GM18861 (cell line): ENCODE measurements around the gene PSMA4.
"Not testable (repeated sequence)": the region's sequence is repeated elsewhere in the genome, so short reads cannot be mapped to it uniquely, and the experiment has no call there.

ENCODE experiments used
- ATAC-seq: cut with Tn5 transposase; IDR thresholded peaks from one replicate; pipeline ENCODE4 v1.9.1; 2021; ENCODE audit not compliant: unreplicated experiment

PSMA4 gene

DNA sequence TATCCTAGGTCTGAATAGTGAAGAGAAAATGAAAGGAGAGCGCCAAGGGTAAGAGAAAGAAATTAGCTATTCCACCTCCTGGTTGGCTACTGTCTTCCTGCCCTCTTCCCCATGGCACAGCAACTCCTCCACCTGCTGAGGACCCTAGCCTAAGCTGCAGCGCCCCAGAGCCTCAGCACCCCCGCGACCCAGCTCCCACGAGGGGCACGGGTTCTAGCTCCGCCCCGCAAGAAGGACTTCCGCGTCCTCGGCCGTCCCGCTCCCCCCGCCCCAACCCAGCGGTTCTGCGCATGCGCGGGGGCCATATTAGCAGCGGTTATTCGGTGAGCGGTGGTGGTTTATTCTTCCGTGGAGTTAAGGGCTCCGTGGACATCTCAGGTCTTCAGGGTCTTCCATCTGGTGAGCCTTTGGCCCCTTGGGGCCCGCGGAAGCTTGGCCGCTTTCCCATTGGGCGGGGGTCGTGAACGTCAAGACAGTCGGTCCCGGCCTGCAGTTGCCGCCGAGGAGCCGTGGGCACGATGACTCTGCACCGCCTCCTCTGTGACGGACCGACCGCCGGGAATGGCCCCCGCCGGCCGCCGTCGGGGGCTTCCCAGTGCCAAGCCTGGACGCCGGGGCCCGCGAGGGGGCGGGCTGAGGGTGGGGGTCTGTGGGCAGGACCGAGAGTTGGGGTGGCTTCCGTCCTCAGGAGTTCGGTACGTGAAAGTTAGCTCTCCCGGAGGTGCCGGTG, at the start of gene PSMA4:
TSS of gene PSMA4 (plus strand) at position 304 of the 730 bp plus-strand sequence. CDS start 1,484 bp downstream, outside the sequence.
- ATAC-seq = peak; percentile 70

DNA sequence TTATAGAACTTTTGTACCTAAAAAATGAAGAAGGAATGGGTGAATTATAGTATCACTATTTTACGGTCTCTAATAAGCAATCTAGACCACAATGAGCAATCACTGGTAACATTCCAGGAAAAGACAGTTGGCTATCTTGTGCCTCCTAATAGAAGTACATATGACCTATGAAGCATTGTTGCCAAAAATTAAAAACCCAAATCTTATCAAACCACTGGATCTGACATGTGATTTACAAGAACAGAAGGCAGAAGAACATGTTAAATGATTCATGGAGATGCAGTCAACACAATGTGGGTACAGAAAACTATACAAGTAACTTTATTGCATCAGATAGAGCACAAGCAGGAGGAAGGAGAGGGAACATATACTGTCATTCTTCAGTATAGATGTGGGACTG, 47.4 kb upstream of the PSMA4 start:
- no peak for ATAC-seq

DNA sequence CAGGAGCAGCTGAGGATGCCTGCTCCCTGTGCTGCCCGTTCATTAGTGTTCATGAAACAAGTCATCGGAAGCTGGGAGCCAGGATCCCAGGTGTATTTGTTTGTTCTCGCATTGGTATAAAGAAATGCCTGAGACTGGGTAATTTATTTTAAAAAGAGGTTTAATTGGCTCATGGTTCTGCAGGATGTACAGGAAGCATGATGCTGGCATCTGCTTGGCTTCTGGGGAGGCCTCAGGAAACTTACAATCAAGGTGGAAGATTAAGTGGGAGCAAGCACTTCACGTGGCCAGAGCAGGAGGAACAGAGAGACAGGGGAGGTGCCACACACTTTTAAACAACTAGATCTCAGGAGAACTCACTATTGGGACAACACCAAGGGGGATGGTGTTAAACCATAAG, 38.4 kb upstream of the PSMA4 start:
- no peak for ATAC-seq

DNA sequence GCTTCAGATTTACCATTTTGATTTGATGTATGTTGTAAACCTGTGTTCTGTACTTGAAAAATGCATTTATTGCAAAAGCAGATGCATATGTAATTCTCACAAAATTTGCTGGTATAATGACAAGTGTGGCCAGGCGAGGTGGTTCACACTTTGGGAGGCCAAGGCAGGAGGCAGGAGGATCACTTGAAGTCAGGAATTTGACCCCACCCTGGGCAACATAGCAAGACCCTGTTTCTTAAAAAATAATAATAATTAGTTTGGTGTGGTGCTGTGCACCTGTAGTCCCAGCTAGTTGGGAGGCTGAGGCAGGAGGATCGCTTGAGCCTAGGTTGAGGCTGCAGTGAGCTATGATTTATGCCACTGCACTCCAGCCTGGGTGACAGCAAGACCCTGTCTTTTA, 37.6 kb upstream of the PSMA4 start:
- no peak for ATAC-seq

DNA sequence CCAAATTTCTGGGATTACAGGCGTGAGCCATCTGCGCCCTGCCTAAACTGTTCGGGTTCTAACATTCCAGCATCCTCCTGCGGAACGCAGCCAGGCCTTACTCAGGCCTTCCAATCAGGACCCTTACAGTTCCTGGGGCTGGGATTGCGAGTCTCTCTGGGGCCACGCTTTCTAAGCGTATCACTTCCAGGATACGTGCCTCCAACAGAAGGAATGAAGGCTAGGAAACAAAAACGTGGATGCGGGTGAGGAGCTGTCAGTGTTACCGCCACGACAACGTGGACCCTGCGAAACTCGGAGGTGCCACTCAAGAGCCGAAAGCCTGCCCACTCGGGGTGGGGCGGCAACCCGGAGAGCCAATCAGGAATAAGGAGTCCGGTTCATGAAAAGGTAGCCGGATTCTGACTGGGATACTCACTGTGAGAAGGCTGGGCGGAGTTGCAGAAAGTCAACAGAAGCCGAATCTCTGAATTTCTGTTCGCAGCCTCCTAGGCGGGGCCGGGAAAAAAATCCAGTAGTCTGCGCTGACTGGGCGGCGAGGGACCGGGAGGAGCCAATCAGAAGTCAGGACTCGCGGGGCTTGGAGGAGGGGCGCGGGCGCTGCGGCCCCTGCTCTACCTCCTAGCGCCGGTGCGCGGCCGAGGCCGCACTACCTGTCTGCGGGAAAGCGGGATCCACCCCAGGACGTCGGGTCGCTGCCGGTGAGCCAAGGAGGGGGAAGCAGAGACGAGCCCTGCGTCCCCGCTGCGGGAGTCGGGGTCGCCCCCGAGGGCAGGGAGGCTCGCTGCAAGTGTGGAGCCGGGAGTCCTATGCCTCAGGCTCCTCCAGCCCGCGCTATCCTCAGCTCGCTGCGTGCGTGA, 33.0 kb upstream of the PSMA4 start, which contains the start of gene HYKK:
TSS of gene HYKK (plus strand) at position 607 of the 860 bp plus-strand sequence. CDS start 5,512 bp downstream, outside the sequence.
- ATAC-seq = peak; percentile 76

DNA sequence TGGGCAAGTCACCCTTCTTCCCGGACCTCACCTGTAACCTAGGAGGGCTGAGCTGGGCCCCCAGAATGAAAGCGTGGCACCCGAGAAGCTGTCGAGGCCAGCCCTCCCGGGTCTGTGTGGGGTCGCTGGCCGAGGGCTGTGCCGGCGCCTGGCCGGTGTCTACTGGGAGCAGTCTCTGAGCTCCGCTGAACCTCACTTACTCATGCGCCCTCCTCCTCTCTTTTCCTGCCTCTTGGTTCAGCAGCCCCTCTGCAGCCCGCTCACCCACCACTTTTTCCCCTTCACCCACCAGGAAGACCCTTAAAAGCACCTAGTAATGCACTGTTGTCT, 32.4 kb upstream of the PSMA4 start:
- no peak for ATAC-seq

DNA sequence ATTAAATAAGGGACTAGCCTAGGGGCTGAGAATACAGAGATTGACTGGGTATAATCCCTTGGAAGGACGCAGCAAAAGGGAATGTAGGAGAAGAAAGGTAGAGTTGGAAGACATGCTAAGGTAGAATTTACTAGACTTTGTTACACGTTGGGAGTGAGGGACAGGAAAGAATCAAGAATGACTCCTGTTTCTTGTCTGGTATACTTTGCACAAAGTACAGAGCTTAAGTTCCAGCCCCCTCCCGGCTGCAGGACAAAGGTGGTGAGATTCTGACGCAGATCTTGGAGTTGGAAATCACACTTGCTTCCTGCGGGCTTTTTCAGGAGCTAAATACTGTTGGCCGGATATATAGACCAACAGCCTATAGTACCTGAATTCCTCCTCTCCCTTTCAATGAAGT, 32.0 kb upstream of the PSMA4 start:
- no peak for ATAC-seq

DNA sequence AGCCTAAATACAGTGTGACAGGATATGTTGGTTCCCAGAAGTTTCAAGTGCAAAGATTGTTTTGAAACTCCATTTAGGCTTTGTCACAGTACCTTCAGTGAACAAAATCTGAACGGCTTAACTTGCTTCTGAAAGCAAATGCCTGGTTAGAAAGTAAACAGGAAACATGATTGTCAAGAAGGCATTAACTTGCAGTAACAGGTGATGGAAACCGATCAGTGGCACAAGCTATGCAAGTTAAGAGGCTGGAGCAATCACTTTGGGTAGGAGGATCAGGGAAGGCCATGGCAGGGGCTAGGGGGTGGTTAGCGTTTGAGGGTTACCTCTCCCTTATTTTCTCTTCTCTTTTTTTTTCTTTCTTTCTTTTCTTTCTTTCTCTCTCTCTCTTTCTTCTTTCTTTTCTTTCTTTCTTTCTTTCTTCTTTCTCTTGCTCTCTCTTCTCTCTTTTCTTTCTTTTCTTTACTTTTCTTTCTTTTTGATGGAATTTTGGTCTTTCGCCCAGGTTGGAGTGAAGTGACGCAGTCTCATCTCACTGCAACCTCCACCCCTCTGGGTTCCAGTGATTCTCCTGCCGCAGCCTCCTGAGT, 30.4 kb upstream of the PSMA4 start:
- no peak for ATAC-seq

DNA sequence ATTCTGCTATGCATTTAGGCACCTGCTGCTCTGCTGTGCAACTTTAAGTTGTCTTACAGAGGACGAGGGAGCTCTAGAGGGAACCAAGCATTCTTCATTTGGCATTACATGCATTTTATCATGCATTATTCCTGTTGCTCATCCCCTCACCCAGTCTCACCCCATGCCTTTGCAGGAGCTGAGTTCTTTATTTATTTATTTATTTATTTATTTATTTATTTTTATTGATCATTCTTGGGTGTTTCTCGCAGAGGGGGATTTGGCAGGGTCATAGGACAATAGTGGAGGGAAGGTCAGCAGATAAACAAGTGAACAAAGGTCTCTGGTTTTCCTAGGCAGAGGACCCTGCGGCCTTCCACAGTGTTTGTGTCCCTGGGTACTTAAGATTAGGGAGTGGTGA, 20.2 kb upstream of the PSMA4 start:
- ATAC-seq = not testable (repeated sequence)

DNA sequence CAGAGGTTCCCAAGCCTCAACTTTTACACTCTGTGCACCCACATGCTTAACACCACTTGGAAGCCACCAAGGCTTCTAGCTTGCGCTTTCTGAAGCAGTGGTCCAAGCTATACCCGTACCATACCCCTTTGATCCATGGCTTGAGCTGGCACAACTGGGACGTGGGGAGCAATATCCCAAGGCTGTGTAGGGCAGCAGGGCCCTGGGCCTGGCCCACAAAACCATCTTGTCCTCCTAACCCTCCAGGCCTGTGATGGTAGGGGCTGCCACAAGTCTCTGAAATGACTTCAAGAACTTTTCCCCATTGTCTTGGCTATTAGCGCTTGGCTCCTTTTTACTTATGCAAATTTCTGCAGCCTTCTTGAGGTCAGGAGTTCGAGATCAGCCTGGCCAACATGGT, 16.0 kb upstream of the PSMA4 start:
- no peak for ATAC-seq

DNA sequence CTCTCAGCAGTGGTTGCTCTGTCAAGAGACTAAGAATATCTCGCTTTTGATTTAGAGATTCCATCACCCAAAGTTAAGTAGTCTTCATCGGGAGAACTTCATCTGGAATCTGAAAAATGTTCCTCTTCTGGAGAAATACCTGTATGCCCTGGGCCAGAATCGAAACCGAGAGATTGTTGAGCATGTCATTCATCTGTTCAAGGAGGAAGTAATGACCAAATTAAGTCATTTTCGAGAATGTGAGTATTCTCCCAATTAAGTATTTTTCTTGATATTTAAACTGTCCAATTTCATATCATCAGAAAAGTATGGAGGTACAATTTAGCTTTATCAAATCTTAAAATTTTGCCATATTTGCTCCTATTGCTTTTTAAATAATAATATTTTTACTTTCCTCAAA, 12.9 kb upstream of the PSMA4 start:
- ATAC-seq = no peak

DNA sequence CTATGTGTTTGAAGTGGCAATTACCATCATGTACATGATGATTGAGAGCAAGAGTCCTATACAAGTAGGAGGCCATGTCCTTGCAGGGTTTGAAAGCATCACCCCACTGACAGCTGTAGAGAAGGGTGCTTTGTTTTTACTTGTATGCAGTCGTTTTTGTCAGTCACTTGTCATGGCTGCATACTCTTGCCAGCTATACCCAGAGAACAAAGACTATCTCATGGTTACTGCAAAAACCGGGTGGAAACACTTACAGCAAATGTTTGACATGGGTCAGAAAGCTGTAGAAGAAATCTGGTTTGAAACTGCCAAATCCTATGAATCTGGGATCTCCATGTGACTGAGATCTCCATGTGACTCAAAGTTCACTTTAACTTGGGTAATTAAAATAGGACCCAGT, 6.9 kb upstream of the PSMA4 start:
- no peak for ATAC-seq

DNA sequence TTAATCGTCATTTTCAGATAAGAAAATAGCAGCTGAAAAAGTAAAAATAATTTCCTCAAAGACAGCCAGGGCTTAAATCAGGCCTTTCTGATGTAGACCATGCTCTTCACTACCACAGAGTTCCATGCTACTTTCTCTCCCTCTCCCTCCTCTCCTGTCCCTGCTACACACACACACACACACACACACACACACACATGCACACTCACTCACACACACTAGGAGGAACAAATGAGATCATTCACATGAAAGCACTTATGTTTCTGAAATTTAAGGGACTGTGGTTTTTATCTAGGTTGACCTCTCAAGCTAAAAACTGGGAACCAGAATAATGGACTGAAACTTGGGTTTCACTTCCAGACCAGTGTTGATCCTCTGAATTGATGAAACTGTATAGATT, 4.1 kb upstream of the PSMA4 start:
- ATAC-seq = no peak

DNA sequence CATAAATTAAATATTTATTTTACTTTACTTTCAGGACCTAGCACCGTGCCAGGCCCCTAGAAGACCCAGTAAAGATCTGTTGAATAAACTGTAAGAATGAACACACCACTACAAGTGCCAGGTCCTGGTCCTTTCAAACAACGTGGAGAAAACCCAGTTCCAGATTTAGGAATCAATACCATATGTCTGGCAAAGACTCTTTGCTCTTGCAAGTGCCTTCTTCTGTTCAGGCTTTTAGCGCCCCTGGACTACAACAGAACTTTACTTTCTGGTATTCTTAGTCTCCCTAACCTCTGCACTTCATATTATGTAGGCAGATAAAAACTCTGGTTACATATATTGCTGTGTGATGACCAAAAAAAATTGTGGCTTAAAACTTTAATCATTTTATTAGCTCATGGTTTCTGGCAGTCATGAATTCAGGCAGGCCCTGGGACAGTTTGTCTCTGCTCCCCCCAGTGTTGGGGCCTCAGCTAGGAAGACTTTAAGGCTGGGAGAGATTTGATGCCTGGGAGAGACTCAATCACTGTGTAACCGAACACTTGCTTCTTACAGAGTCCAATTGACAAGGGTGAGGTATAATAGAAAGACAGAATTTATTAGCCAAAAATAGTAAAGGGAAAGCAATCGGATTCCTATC, 2.9 kb upstream of the PSMA4 start:
- ATAC-seq = no peak

DNA sequence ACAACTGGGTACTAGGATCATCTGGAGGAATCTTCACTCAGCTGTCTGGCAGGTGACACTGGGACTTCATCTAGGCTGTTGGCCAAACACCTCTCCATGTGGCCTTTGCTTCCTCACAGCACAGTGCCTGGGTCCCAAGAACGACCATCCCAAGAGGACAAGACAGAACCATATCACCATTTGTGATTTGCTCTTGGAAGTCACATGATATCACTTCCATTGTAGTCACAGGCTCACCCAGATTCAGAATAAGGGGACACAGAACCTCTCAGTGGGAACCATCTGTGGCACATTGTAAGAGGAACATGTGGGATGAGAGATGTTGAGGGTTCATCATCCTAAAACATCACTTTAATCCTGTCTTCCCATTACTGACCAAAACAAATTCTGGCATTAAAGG, 1.9 kb upstream of the PSMA4 start:
- ATAC-seq = no peak

DNA sequence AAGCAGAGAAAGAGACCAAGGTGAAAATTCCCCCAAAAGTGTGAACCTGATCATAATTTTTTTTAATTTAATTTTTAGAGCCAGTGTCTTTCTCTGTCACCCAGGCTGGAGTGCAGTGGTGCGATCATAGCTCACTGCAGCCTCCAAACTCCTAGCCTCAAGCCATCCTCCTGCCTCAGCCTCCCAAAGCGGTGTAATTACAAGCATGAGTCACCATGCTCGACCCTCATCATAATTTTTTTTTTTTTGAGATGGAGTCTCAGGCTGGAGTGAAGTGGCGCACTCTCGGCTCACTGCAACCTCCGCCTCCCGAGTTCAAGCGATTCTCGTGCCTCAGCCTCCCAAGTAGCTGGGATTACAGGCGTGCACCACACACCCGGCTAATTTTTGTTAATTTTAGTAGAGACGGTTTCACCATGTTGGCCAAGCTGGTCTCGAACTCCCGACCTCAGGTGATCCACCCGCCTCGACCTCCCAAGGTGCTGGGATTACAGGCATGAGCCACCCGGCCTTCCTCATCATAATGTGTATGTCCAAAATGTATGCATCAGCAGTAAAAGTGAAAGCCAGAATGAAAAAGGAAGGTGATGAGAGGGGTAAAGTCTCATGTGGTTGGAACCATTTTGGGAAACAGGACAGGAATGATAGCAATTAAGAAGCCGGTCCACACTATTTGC, 642 bp upstream of the PSMA4 start:
- ATAC-seq = not testable (repeated sequence)

DNA sequence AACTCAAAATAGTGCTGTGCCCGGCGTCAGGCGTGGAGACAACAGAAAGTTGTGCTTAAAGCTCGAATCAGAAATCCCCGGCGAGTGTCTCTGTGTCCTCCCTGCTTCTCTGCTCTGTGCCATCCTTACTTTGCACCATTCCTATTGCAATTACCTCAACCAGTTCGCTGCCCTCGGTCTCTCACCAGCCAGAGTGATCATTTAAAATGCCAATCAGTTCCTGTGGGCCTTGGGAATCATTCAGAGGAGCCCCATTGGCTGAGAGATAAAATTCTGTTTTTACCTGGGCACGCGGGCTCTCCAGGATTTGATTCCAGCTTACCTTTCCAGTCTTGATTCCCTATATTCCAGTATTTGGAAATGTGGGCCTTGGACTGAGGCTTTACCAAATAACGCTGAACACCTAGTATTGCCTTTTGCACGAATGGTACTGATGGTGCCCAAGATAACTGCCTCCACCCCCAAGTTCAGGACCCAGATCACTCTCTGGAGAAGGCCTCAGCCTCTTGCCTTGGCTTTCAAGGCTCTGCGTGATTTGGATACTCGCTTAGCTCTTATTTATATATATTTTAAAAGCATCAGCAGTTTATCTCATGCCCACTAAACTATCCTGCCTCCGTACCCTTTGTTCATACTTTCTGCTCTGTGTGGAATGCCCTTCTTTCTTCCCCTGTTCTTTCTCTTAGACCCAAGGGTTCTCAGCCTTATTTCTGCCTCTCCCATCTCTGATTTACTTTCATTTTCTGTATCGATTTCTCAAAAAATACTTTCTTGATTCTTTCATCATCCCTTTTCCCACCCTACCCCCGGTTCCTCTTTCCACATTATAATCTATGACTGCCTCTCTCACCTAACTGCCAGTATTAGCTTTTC, 863 bp downstream of the PSMA4 start:
- ATAC-seq = no peak

DNA sequence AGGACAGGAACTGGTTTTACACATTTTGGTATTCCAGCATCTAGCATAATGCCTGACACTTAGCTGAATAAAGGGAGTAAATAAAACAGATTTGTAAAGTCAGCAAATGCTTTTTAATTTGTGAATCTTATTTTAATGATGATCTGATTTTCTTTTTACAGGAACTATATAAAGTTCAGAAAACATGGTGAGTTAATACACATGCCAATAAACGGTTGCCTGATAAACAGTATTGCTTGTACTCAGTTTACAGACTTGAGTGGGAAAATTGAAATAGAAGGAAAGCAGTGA, 1.4 kb downstream of the PSMA4 start:
- ATAC-seq = no peak

DNA sequence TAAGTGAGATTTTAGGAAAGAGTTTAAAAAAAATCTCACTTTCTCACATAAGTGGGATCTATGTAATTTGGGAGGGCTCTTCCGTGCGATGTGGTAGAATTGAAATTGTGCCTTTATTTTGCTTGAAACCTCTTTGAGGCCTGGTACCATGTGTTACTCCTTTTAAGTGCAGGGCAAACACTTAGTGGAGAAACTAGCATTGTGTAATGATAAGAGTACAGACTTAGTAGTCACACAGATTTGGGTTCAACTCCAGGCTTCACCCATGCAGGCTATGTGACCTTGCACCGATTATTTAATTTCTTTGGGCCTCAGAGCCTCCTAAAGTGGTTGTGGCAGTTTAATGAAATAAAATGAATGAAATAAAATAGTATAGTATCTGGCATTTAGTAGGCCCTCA, 2.4 kb downstream of the PSMA4 start:
- no peak for ATAC-seq

DNA sequence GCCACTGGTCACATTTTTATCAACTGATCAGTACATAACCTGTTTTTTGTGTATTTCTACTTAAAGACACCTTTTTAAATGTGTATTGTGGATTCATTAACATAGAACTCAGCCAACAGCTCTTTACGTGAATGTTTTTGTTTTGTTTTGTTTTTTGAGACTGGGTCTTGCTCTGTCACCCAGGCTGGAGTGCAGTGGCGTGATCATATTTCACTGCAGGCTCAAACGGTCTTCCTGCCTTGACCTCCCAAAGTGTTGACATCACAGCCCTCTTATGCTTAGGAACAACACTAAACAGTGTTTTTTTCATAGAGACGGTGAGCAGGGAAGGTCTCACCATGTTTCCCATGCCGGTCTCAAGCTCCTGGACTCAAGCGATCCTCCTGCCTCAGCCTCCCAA, 9.9 kb downstream of the PSMA4 start:
- no peak for ATAC-seq
